ENCODE data around the gene PARD3B. TPM values are rescaled to one million over a fixed set of nuclear protein-coding genes. Genes with fewer than 3 reads are reported as not detected.
A peak's percentile ranks its signal among the peaks of the same experiment; 100 is the strongest.

PARD3B gene
- total and polyA plus RNA-seq, 5 donors from 2014 or later: 0.03 to 0.68 (median 0.08) TPM; not detected in 1

GRCh38 chr2:204888222-204888621 lies 342.9 kb downstream of the PARD3B start:
- peak overlapping the region in 2 of 3 donors; percentile 15 to 31 for H3K27ac Mint-ChIP-seq
- no peaks in the 10 kb centered on the region for H3K36me3 ChIP-seq (ENCODE audit: control insufficient read depth, insufficient read depth, low read length)

GRCh38 chr2:204890680-204891079 lies 345.4 kb downstream of the PARD3B start:
- no peak overlapping the region for H3K4me3 ChIP-seq (ENCODE audit: low read depth, low read length)
- Mint-ChIP-seq H3K36me3 (no peaks in the 10 kb centered on the region), H3K27ac (no peak overlapping the region), H3K4me1 (peaks cover 4 to 15% (median 9%) of the 10 kb centered on the region in 4 donors), H3K4me3 (no peak overlapping the region), H3K9me3 (peaks cover 0 to 7% (median 1%) of the 10 kb centered on the region in 7 donors), H3K27me3 (no peaks in the 10 kb centered on the region)
- DNase-seq (no peak), ATAC-seq (ENCODE audit: low read depth in 2 of 2) (no peak)
- H3K9me3 ChIP-seq (ENCODE audit: control insufficient read depth in 2 of 2, low read length in 2 of 2): no peaks in the 10 kb centered on the region
- H3K27me3 ChIP-seq (ENCODE audit: control insufficient read depth, insufficient read depth, low read length): no peaks in the 10 kb centered on the region
- H3K27ac ChIP-seq (ENCODE audit: insufficient read depth, low read length, poor library complexity, severe bottlenecking): no peak overlapping the region
- no peaks in the 10 kb centered on the region for H3K4me1 ChIP-seq (ENCODE audit: control insufficient read depth, insufficient read depth, low read length, poor library complexity, severe bottlenecking)
- no peaks in the 10 kb centered on the region for H3K36me3 ChIP-seq (ENCODE audit: control insufficient read depth, insufficient read depth, low read length)

More at GRCh38 chr2:204888222-204888621, 342.9 kb downstream of the PARD3B start:
- Mint-ChIP-seq H3K27me3 (no peaks in the 10 kb centered on the region), H3K36me3 (no peaks in the 10 kb centered on the region), H3K9me3 (peaks cover 0 to 7% (median 1%) of the 10 kb centered on the region in 7 donors), H3K4me3 (no peak overlapping the region), H3K4me1 (peaks cover 5 to 19% (median 14%) of the 10 kb centered on the region in 4 donors)
- Histone ChIP-seq H3K4me3 (ENCODE audit: low read depth, low read length) (no peak overlapping the region), H3K4me1 (ENCODE audit: control insufficient read depth, insufficient read depth, low read length, poor library complexity, severe bottlenecking) (no peaks in the 10 kb centered on the region), H3K27me3 (ENCODE audit: control insufficient read depth, insufficient read depth, low read length) (no peaks in the 10 kb centered on the region), H3K27ac (ENCODE audit: insufficient read depth, low read length, poor library complexity, severe bottlenecking) (no peak overlapping the region), H3K9me3 (ENCODE audit: control insufficient read depth in 2 of 2, low read length in 2 of 2) (no peaks in the 10 kb centered on the region)
- DNase-seq: no peak
- no peak for ATAC-seq (ENCODE audit: low read depth in 2 of 2)

- Mint-ChIP-seq H3K27me3 (no peaks in the 10 kb centered on the region), H3K27ac (no peak overlapping the region), H3K36me3 (no peaks in the 10 kb centered on the region), H3K4me3 (no peak overlapping the region), H3K4me1 (peaks cover 5 to 20% (median 6%) of the 10 kb centered on the region in 4 donors), H3K9me3 (peaks cover 0 to 7% (median 1%) of the 10 kb centered on the region in 7 donors)
- no peak for ATAC-seq (ENCODE audit: low read depth in 2 of 2)
- H3K27me3 ChIP-seq (ENCODE audit: control insufficient read depth, insufficient read depth, low read length): no peaks in the 10 kb centered on the region
- H3K36me3 ChIP-seq (ENCODE audit: control insufficient read depth, insufficient read depth, low read length): no peaks in the 10 kb centered on the region
- H3K27ac ChIP-seq (ENCODE audit: insufficient read depth, low read length, poor library complexity, severe bottlenecking): no peak overlapping the region
- no peak overlapping the region for H3K4me3 ChIP-seq (ENCODE audit: low read depth, low read length)
- DNase-seq: no peak
- H3K9me3 ChIP-seq (ENCODE audit: control insufficient read depth in 2 of 2, low read length in 2 of 2): no peaks in the 10 kb centered on the region
- no peaks in the 10 kb centered on the region for H3K4me1 ChIP-seq (ENCODE audit: control insufficient read depth, insufficient read depth, low read length, poor library complexity, severe bottlenecking)
Measured at GRCh38 chr2:204891739-204892138, 346.5 kb downstream of the PARD3B start.

- ATAC-seq (ENCODE audit: low read depth in 2 of 2): no peak
- no peak for DNase-seq
Measured at GRCh38 chr2:204892506-204893255, 347.4 kb downstream of the PARD3B start.

GRCh38 chr2:204896146-204896545 lies 350.9 kb downstream of the PARD3B start:
- Histone ChIP-seq H3K9me3 (ENCODE audit: control insufficient read depth in 2 of 2, low read length in 2 of 2) (peaks cover 0 to 7% of the 10 kb centered on the region in 2 experiments), H3K4me1 (ENCODE audit: control insufficient read depth, insufficient read depth, low read length, poor library complexity, severe bottlenecking) (no peaks in the 10 kb centered on the region), H3K4me3 (ENCODE audit: low read depth, low read length) (no peak overlapping the region), H3K27ac (ENCODE audit: insufficient read depth, low read length, poor library complexity, severe bottlenecking) (no peak overlapping the region), H3K27me3 (ENCODE audit: control insufficient read depth, insufficient read depth, low read length) (no peaks in the 10 kb centered on the region), H3K36me3 (ENCODE audit: control insufficient read depth, insufficient read depth, low read length) (no peaks in the 10 kb centered on the region)
- no peaks in the 10 kb centered on the region for H3K27me3 Mint-ChIP-seq
- no peak overlapping the region for H3K27ac Mint-ChIP-seq
- H3K4me3 Mint-ChIP-seq: no peak overlapping the region
- H3K36me3 Mint-ChIP-seq: peaks cover 11% of the 10 kb centered on the region
- H3K4me1 Mint-ChIP-seq: peaks cover 5 to 29% (median 19%) of the 10 kb centered on the region in 4 donors
- peaks cover 4 to 13% (median 10%) of the 10 kb centered on the region in 7 donors for H3K9me3 Mint-ChIP-seq
- DNase-seq (no peak), ATAC-seq (ENCODE audit: low read depth in 2 of 2) (peak in 1 of 2 donors; percentile 34)

More at GRCh38 chr2:204892506-204893255, 347.4 kb downstream of the PARD3B start:
- no peaks in the 10 kb centered on the region for H3K36me3 ChIP-seq (ENCODE audit: control insufficient read depth, insufficient read depth, low read length)
- Mint-ChIP-seq H3K27me3 (no peaks in the 10 kb centered on the region), H3K4me3 (no peak overlapping the region), H3K27ac (no peak overlapping the region), H3K36me3 (no peaks in the 10 kb centered on the region), H3K9me3 (peaks cover 0 to 6% (median 1%) of the 10 kb centered on the region in 7 donors), H3K4me1 (peaks cover 5 to 19% (median 6%) of the 10 kb centered on the region in 4 donors)
- H3K27ac ChIP-seq (ENCODE audit: insufficient read depth, low read length, poor library complexity, severe bottlenecking): no peak overlapping the region
- H3K4me1 ChIP-seq (ENCODE audit: control insufficient read depth, insufficient read depth, low read length, poor library complexity, severe bottlenecking): no peaks in the 10 kb centered on the region
- no peaks in the 10 kb centered on the region for H3K27me3 ChIP-seq (ENCODE audit: control insufficient read depth, insufficient read depth, low read length)
- no peaks in the 10 kb centered on the region for H3K9me3 ChIP-seq (ENCODE audit: control insufficient read depth in 2 of 2, low read length in 2 of 2)
- H3K4me3 ChIP-seq (ENCODE audit: low read depth, low read length): no peak overlapping the region

GRCh38 chr2:204897561-204897960 lies 352.3 kb downstream of the PARD3B start:
- H3K27me3 Mint-ChIP-seq: no peaks in the 10 kb centered on the region
- H3K4me3 Mint-ChIP-seq: no peak overlapping the region
- H3K4me1 Mint-ChIP-seq: peaks cover 5 to 31% (median 19%) of the 10 kb centered on the region in 4 donors
- Histone ChIP-seq H3K9me3 (ENCODE audit: control insufficient read depth in 2 of 2, low read length in 2 of 2) (peaks cover 0 to 7% of the 10 kb centered on the region in 2 experiments), H3K36me3 (ENCODE audit: control insufficient read depth, insufficient read depth, low read length) (no peaks in the 10 kb centered on the region), H3K27ac (ENCODE audit: insufficient read depth, low read length, poor library complexity, severe bottlenecking) (no peak overlapping the region), H3K4me1 (ENCODE audit: control insufficient read depth, insufficient read depth, low read length, poor library complexity, severe bottlenecking) (no peaks in the 10 kb centered on the region), H3K27me3 (ENCODE audit: control insufficient read depth, insufficient read depth, low read length) (no peaks in the 10 kb centered on the region), H3K4me3 (ENCODE audit: low read depth, low read length) (no peak overlapping the region)
- no peak overlapping the region for H3K27ac Mint-ChIP-seq
- peaks cover 4 to 13% (median 10%) of the 10 kb centered on the region in 7 donors for H3K9me3 Mint-ChIP-seq
- ATAC-seq (ENCODE audit: low read depth in 2 of 2) (no peak), DNase-seq (no peak)
- H3K36me3 Mint-ChIP-seq: peaks cover 11% of the 10 kb centered on the region

GRCh38 chr2:204898928-204899640 lies 353.8 kb downstream of the PARD3B start:
- Histone ChIP-seq H3K4me3 (ENCODE audit: low read depth, low read length) (peak overlapping the region; percentile 74), H3K4me1 (ENCODE audit: control insufficient read depth, insufficient read depth, low read length, poor library complexity, severe bottlenecking) (no peaks in the 10 kb centered on the region), H3K27ac (ENCODE audit: insufficient read depth, low read length, poor library complexity, severe bottlenecking) (no peak overlapping the region), H3K9me3 (ENCODE audit: control insufficient read depth in 2 of 2, low read length in 2 of 2) (peaks cover 0 to 7% of the 10 kb centered on the region in 2 experiments), H3K27me3 (ENCODE audit: control insufficient read depth, insufficient read depth, low read length) (no peaks in the 10 kb centered on the region), H3K36me3 (ENCODE audit: control insufficient read depth, insufficient read depth, low read length) (no peaks in the 10 kb centered on the region)
- ATAC-seq (ENCODE audit: low read depth in 2 of 2): no peak
- H3K4me3 Mint-ChIP-seq: no peak overlapping the region
- H3K4me1 Mint-ChIP-seq: peaks cover 12 to 34% (median 20%) of the 10 kb centered on the region in 4 donors
- H3K36me3 Mint-ChIP-seq: peaks cover 11% of the 10 kb centered on the region
- no peak for DNase-seq
- H3K27ac Mint-ChIP-seq: peak overlapping the region in 1 of 3 donors; percentile 2
- no peaks in the 10 kb centered on the region for H3K27me3 Mint-ChIP-seq
- H3K9me3 Mint-ChIP-seq: peaks cover 4 to 13% (median 10%) of the 10 kb centered on the region in 7 donors

Data from CD4-positive, CD25-positive, alpha-beta regulatory T cell (primary cell).